Right forelimb (tissue), 1 donor: ENCODE data around the gene INPP5E.

Source experiments
- DNase-seq: peaks from one replicate; pipeline ENCODE4 v3.0.0-alpha.2; 2018

Gene INPP5E

GRCh38 chr9:136439481-136440408 lies at the start of gene INPP5E:
INPP5E (minus strand) TSS chr9:136439845; CDS start chr9:136439419, 426 bp downstream.
- peak; percentile 91 for DNase-seq

GRCh38 chr9:136488247-136489214 lies 48.9 kb upstream of the INPP5E start:
- DNase-seq, result peak; percentile 85

- no peak for DNase-seq
Observed at GRCh38 chr9:136487672-136488071, 48.0 kb upstream of the INPP5E start.

- DNase-seq, result no peak
Observed at GRCh38 chr9:136486823-136487620, 47.4 kb upstream of the INPP5E start.

- DNase-seq, result no peak
Observed at GRCh38 chr9:136486131-136486530, 46.5 kb upstream of the INPP5E start.

- DNase-seq, result peak; percentile 90
Observed at GRCh38 chr9:136485049-136486045, 45.7 kb upstream of the INPP5E start.

GRCh38 chr9:136484153-136485048 lies 44.8 kb upstream of the INPP5E start:
- DNase-seq, result no peak

GRCh38 chr9:136483589-136484152 lies 44.0 kb upstream of the INPP5E start:
- peak; percentile 97 for DNase-seq

- peak; percentile 100 for DNase-seq
Observed at GRCh38 chr9:136482793-136483588, 43.3 kb upstream of the INPP5E start, which contains the start of gene SEC16A. SEC16A (minus strand) TSS chr9:136483040; CDS start chr9:136477615, 5,425 bp downstream.

- DNase-seq, result no peak
Observed at GRCh38 chr9:136482046-136482792, 42.6 kb upstream of the INPP5E start.

GRCh38 chr9:136481558-136481957 lies 41.9 kb upstream of the INPP5E start:
- no peak for DNase-seq

GRCh38 chr9:136476369-136477150 lies 36.9 kb upstream of the INPP5E start:
- DNase-seq, result no peak

GRCh38 chr9:136474974-136475865 lies 35.6 kb upstream of the INPP5E start:
- DNase-seq, result no peak

GRCh38 chr9:136474021-136474640 lies 34.5 kb upstream of the INPP5E start:
- no peak for DNase-seq

GRCh38 chr9:136473354-136473721 lies 33.7 kb upstream of the INPP5E start:
- no peak for DNase-seq
